Measurements from ENCODE around the gene RAD9A.

Gene RAD9A

DNA sequence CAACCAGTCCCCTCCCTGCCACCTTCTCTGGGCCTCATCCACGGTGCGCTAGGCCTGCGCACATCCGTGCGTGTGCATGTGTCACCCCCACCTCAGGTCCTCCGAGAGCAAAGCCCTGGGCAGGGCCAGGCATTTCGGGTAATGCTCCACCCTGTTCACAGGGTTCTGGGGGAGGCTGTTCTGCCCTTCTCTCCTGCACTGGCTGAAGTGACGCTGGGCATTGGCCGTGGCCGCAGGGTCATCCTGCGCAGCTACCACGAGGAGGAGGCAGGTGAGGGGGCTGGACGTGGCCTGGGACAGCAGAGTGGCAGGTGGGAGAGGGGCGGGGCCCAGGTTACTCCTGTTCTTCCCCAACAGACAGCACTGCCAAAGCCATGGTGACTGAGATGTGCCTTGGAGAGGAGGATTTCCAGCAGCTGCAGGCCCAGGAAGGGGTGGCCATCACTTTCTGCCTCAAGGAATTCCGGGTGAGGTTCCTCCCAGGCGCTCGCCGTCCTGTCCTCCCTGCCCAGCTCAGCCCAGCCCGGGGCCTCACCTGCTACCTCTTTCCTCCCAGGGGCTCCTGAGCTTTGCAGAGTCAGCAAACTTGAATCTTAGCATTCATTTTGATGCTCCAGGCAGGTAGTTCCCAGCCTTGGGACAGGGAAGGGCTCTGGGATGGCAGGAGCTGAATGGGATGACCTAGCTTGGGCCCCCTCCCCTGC, 3.9 kb downstream of the RAD9A start:
- no peak overlapping the region for H3K4me3 ChIP-seq (ENCODE audit: low read depth, low read length)
- TF ChIP-seq, protein P1, sequence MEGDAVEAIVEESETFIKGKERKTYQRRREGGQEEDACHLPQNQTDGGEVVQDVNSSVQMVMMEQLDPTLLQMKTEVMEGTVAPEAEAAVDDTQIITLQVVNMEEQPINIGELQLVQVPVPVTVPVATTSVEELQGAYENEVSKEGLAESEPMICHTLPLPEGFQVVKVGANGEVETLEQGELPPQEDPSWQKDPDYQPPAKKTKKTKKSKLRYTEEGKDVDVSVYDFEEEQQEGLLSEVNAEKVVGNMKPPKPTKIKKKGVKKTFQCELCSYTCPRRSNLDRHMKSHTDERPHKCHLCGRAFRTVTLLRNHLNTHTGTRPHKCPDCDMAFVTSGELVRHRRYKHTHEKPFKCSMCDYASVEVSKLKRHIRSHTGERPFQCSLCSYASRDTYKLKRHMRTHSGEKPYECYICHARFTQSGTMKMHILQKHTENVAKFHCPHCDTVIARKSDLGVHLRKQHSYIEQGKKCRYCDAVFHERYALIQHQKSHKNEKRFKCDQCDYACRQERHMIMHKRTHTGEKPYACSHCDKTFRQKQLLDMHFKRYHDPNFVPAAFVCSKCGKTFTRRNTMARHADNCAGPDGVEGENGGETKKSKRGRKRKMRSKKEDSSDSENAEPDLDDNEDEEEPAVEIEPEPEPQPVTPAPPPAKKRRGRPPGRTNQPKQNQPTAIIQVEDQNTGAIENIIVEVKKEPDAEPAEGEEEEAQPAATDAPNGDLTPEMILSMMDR (IDR thresholded peaks at IDR 0.05; ENCODE audit: low read depth, low read length): no peak

DNA sequence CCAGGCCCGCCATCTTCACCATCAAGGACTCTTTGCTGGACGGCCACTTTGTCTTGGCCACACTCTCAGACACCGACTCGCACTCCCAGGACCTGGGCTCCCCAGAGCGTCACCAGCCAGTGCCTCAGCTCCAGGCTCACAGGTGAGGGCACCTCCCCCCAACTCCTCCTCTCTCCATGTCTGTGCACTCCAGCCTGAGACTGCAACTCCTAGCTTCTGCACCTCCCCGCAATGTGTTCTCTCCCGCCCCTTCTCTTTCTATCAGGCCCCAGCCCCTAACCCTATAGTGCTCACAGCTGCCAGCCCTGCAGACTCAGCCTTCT, 4.4 kb downstream of the RAD9A start:
- H3K4me3 ChIP-seq (ENCODE audit: low read depth, low read length): no peak overlapping the region
- TF ChIP-seq, protein P1 (IDR thresholded peaks at IDR 0.05; ENCODE audit: low read depth, low read length): no peak

DNA sequence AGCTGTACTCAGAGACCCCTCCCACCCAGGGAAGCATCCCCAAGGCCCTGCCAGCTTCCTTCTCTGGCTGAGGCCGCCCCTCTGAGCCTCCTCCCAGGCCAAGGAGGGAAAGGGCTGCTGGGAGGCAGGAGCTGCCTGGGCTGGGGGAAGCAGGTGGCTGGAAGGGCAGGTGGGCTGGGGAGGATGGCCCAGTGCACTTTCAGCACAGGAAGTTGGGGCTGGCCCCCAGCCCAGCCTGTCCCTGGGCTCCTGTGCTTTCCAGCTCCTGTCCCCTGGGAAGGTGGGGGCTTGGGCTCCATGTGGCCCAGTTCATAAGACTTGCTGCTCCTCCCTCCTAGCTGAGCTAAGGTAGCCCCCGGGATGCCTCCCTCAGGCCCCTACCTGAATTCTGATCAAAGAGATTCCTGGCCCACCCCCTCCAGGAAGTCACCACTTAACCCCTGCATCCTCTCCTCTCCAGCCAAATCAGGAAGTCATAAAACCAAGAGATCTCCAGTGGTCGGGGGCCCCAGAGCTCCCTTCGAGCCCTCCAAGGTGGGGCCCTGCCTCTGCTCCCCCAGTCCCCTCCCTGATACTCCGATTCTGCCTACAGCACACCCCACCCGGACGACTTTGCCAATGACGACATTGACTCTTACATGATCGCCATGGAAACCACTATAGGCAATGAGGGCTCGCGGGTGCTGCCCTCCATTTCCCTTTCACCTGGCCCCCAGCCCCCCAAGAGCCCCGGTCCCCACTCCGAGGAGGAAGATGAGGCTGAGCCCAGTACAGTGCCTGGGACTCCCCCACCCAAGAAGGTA, 5.0 kb downstream of the RAD9A start:
- TF ChIP-seq, protein P1 (IDR thresholded peaks at IDR 0.05; ENCODE audit: low read depth, low read length): no peak
- no peak overlapping the region for H3K4me3 ChIP-seq (ENCODE audit: low read depth, low read length)

DNA sequence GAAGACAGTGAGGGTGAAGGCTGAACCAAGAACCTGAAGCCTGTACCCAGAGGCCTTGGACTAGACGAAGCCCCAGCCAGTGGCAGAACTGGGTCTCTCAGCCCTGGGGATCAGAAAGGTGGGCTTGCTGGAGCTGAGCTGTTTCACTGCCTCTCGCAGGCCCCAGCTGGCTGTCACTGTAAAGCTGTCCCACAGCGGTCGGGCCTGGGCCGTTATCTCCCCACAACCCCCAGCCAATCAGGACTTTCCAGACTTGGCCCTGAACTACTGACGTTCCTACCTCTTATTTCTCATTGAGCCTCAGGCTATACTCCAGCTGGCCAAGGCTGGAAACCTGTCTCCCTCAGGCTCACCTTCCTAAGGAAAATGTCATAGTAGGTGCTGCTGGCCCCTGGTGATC, 5.8 kb downstream of the RAD9A start:
- TF ChIP-seq, protein P1 (IDR thresholded peaks at IDR 0.05; ENCODE audit: low read depth, low read length): no peak
- no peak overlapping the region for H3K4me3 ChIP-seq (ENCODE audit: low read depth, low read length)

DNA sequence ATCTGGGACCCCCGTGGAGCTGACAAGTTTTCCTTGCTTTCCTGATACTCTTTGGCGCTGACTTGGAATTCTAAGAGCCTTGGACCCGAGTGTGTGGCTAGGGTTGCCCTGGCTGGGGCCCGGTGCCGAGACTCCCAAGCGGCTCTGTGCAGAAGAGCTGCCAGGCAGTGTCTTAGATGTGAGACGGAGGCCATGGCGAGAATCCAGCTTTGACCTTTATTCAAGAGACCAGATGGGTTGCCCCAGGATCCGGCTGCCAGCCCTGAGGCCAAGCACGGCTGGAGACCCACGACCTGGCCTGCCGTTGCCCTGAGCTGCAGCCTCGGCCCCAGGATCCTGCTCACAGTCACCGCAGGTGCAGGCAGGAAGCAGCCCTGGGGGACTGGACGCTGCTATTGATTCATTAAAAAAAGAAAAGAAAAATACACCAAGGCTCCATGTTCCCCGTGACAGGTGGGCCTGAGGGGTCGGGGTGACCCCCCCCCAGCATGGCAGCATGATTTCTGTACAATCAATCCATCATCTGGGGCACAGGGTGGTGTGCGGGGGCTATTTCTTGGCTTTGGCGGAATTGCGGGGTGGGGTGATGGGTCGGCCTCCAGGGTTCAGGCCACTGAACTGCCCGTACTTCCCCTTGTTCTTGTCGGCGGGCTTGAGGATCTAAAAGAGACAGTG, 6.3 kb downstream of the RAD9A start:
- TF ChIP-seq, protein P1 (IDR thresholded peaks at IDR 0.05; ENCODE audit: low read depth, low read length): no peak
- no peak overlapping the region for H3K4me3 ChIP-seq (ENCODE audit: low read depth, low read length)

DNA sequence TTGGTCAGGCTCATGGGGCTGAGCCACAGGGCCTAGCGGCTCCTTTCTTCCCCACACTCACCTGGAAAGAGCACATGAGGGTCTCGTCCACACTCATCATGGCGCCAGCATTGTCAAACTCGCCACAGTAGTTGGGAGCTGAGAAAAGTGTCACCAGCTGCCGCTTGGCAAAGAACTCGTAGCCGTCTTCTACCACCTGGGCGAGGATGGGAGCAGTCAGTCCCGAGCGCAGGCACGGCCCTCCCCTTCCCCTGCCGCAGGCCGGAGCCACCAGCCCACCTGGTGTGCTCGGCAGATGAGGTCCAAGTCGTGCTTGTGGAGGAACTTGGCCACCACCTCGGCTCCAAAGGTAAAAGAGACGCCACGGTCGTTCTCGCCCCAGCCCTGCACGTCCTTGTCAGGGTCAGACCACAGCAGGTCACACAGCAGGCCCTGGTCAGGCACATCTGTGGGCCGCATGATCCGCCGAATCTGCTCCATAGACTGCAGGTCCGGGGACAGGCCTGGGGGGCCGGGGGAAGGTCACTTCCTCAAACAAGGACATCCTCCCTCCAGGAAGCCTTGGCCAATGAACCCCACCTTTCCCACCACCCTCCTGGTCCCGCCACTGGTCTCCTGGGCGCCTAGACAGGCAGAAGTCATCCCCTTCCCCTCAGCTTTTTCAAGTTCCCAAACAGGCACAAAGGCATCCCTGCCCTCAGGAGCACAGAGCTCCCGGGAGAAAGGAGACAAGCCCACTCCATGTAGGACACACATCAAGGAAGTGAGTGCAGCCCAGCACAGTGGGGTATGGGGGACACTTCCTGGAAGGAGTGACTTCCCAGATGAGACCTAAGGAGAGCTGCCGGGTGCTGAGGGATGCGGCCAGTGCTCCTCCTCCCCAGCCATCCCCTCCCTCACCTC, 7.1 kb downstream of the RAD9A start:
- H3K4me3 ChIP-seq (ENCODE audit: low read depth, low read length): no peak overlapping the region

More for the DNA sequence above, 7.1 kb downstream of the RAD9A start:
- TF ChIP-seq, protein P1 (IDR thresholded peaks at IDR 0.05; ENCODE audit: low read depth, low read length): no peak
